ENCODE data around the gene CLMN. TPM values are rescaled to one million over a fixed set of nuclear protein-coding genes. Genes with fewer than 3 reads are reported as not detected.

Gene CLMN
- total RNA-seq, 1 experiment from 2014 or later, result 1.2 TPM

DNA sequence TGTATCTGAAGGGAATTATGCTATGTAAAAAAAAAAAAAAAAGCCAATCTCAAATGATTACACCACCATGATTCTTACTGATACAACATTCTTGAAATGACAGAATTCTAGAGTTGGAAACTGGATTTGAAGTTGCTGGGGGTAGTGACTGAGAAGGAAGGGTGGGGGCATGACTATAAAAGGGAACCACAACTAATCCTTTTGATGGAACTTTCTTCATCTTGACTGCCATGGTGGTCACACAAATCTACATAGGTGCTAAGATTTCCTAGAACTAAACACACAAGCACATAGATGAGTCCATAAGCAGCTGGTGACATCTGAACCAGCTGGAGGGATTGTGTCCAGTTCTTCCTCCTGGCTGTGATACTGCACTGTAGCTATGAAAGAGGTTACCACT is 51.4 kb downstream of the CLMN start:
- no peak overlapping the region for H3K4me3 ChIP-seq
- H3K36me3 ChIP-seq, result no peaks in the 10 kb centered on the region
- H3K27me3 ChIP-seq, result no peaks in the 10 kb centered on the region
- no peak for DNase-seq
- no peaks in the 10 kb centered on the region for H3K9me3 ChIP-seq

DNA sequence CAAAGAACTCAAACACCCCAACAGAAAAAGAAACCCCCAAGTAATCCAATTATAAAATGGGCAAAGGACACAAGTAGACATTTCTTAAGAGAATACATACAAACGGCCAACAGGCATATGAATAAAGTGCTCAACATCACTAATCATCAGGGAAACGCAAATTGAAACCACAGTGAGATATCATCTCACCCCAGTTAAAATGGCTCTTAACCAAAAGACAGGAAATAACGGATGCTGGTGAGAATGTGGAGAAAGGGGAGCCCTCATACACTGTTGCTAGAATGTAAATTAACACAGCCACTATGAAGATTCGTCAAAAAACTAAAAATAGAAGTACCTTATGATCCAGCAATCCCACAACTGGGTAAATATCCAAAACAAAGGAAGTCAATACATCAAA is 52.4 kb downstream of the CLMN start:
- H3K27me3 ChIP-seq, result no peaks in the 10 kb centered on the region
- H3K9me3 ChIP-seq, result no peaks in the 10 kb centered on the region
- no peaks in the 10 kb centered on the region for H3K36me3 ChIP-seq
- DNase-seq, result no peak
- H3K4me3 ChIP-seq, result no peak overlapping the region

DNA sequence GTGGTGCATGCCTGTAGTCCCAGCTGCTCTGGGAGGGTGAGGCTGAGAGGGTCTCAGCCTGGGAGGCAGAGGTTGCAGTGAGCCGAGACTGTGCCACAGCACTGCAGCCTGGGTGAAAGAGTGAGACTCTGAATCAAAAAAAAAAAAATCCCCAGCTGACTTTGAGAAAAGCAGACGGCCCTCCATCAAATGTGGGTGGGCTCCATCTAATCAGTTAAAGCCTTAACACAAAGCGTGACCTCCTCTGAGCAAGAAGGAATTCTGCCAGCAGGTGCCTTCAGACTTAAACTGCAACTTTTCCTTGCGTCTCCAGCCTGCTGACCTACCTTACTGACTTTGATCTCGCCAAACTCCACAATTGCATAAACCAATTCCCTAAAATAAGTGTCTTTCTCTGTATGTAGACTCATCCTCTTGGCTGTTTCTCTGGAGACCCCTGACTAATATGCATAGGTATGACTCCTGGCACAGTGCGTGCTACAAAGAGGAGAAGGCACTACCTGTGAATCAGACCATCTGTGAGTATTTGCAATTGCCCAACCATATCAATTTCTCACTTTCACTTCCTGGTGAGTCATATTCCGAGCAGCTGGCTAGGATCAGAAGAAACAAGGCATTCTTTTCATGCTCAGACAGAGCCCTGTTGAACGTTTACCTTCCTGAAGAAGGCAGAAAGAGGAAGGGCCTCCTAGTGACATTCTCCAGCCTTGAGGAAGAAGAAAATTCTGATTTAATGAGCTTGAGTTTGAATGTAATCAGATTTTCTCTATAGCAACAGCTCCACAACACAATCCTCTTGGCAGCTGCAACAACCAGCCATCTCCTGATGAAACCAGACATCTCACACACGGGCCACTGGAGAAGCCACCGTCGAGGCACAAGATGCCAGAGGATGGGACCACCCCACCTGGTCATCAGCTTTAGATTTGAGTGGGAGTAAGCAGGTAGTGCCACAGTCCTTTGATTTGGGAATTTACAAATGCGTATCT is 54.3 kb downstream of the CLMN start:
- peak; percentile 79 for DNase-seq
- Histone ChIP-seq H3K27me3 (no peaks in the 10 kb centered on the region), H3K9me3 (no peaks in the 10 kb centered on the region), H3K4me3 (no peak overlapping the region), H3K36me3 (no peaks in the 10 kb centered on the region)

DNA sequence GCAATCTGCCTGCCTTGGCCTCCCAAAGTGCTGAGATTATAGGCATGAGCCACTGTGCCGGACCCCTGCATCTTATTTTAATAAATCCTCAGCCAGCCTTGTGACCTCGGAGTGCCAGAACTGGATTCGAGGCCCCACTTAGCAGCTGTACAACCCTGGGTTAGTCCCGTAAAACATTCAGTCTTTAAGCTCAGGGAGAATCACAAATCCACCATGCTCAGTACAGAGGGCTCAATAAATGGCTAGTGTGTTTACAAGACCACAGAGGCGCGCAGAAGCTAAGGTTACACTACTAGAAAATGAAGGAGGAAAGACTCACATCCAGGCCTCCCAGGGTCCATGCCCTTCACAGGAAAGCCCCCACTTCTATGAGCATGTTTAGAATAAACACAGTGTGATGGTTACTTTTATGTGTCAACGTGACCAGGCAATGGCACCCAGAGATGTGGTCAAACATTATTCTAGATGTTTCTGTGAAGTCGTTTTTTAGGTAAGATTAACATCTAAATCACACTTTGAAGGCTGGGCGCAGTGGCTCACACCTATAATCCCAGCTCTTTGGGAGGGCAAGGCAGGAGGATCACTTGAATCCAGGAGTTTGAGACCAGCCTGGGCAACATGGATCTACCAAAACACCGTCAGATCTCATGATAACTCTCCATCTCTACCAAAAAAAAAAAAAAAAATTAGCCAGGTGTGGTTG is 55.3 kb downstream of the CLMN start:
- Histone ChIP-seq H3K27me3 (no peaks in the 10 kb centered on the region), H3K9me3 (no peaks in the 10 kb centered on the region), H3K4me3 (no peak overlapping the region), H3K36me3 (no peaks in the 10 kb centered on the region)
- no peak for DNase-seq

DNA sequence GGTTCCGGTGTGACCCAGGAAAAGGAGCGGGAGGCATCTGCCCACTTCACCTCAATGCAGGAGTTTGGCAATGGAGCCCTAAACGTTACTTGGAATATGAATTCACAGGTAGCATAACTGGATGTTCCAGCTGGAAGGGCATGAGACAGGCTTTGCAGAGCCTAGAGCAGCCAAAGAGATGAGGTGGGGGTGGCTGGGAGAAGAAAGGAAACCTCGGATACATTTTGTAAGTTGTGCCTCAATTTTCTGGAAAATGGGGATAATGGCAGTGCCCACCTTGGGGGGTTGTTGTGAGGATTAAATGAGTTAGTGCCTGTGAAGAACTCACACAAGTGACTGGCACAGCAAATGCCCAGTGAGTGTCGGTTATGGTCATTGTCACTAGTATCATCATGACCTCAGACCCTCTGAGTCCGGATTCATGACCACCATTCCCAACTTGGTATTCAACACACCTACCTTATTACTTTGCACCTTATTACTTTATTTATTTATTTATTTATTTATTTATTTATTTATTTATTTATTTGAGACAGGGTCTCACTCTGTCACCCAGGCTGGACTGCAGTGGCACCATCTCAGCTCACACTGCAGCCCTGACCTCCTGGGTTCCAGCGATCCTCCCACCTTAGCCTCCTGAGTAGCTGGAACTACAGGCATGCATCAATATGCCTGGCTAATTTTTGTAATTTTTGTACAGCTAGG is 56.0 kb downstream of the CLMN start:
- no peaks in the 10 kb centered on the region for H3K36me3 ChIP-seq
- no peaks in the 10 kb centered on the region for H3K9me3 ChIP-seq
- no peaks in the 10 kb centered on the region for H3K27me3 ChIP-seq
- DNase-seq, result no peak
- H3K4me3 ChIP-seq, result no peak overlapping the region

DNA sequence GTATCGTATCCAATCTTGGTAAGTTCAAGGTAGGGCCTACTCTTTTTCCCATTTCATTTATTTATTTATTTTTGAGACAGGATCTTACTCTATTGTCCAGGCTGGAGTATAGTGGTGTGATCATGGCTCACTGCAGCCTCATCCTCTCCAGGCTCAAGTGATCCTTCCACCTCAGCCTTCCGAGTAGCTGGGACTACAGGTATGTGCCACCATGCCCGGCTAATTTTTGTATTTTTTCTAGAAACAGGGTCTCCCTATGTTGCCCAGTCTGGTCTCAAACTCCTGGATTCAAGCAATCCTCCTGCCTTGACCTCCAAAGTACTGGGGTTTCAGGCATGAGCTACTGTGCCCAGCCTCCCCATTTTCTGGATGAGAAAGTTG is 57.2 kb downstream of the CLMN start:
- Histone ChIP-seq H3K9me3 (no peaks in the 10 kb centered on the region), H3K27me3 (no peaks in the 10 kb centered on the region), H3K4me3 (no peak overlapping the region), H3K36me3 (no peaks in the 10 kb centered on the region)
- no peak for DNase-seq

DNA sequence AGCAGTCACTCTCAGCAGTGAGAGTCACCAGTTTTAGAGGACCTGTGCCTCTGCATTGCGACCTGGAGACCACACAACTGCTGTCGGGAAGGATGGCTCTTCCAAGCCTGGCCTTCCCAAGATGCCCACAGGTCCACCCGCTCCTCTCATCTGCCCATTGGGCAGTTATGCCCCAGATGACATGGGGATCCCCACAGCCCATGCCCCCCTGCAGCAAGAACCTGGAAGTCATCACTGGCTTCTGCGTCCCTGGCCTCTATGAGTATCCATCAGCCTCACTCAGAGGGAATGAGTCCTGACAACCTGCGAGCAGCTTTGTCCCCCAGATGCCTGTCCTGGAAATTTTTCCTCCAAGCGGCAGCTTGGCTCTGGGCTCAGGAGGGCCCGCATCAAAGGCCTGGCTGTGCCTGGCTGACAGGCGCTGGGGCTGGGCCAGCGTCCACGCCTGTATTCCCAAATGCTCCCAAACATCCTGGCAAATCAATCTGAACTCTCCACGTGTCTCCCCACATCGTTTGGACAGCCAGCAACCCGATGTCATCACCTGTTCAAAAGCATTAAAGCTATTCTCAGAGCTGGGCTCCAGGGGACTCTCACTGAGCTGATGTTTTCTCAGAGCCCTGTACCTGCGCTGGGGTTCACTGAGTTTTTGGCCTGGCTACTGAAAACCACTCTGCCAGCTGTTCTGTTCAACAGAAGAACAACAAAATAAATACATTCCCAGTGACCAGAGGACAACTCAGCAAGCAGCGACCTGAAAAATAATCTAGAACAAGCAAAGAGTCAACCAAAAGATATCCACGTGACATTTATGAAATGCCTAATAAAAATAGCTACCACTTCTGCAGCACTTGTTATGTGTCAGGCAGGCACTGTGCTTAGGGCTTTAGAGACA is 57.8 kb downstream of the CLMN start:
- Histone ChIP-seq H3K9me3 (no peaks in the 10 kb centered on the region), H3K36me3 (no peaks in the 10 kb centered on the region), H3K27me3 (no peaks in the 10 kb centered on the region), H3K4me3 (no peak overlapping the region)
- no peak for DNase-seq

DNA sequence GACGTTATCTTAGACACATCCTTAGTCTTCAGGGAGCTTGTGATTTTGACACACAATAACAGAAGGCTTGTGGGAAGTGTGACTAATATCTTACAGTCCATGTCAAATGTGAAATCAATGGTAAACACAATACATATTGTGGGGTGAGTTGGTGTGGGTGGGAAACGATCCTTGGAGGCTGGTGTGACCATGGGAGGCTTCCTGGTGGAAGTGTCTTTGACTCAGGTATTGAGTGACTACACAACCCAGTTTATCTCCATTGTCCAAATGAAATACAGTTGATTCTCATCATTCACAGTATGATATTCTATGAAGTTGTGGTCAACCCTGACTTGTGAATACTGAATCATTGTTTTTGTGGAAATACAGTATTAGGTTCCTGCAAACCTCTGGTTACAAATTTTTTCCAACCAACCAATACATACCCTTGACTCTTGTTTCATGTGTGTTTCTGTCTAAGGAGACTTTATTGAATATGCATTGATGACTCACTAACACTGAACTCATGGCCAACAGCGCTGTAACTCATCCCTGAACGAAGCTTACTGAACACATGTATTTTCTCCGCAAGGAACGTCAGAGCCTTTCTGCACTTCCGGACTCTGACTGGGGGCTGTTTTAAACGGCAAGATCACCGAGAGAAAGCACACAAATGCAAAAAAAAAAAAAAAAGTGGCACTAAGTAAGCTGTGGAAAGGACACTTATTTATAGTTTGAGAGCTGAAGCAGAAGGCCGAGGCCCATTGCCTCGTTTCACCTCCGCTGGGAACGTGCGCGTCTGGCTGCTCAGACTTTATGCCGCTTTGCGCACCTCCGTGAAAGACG is 59.0 kb downstream of the CLMN start:
- H3K9me3 ChIP-seq, result no peaks in the 10 kb centered on the region
- no peaks in the 10 kb centered on the region for H3K27me3 ChIP-seq
- no peak overlapping the region for H3K4me3 ChIP-seq
- peak; percentile 12 for DNase-seq
- no peaks in the 10 kb centered on the region for H3K36me3 ChIP-seq

DNA sequence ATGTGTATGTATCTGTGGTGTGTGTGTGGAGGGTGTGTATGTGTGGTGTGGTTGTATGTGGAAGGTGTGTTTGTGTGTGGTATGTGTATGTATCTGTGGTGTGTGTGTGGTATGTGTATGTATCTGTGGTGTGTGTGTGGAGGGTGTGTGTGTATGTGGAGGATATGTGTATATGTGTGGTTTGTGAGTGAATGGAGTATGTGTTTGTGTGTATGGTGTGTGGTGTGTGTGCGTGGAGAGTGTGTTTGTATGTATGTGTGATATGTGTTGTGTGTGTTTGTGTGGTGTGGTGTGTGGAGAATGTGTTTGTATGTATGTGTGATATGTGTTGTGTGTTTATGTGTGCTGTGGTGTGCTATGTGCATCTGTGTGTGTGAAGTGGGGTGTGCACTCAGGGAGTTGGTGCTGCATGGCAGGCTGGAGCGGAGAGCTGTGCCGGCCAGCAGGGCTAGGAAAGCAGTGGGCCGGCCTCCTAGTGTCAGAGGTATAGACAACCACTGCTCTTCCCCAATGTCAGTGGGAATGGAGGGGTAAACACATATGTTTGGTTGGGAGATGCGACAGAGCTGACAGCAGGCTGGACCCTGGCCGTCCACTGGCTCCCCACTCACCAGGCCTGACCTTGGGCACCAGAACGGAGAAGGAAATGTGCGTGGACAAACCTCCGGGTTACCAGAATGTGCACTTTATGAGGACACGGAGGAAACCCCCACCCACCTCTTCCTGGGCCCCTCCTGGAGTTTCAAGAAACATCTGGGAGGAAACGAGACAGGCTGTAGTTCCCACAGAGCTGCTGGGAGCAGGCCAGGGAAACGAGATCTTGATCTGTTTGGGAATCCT is 60.7 kb downstream of the CLMN start:
- H3K36me3 ChIP-seq, result no peaks in the 10 kb centered on the region
- H3K9me3 ChIP-seq, result no peaks in the 10 kb centered on the region
- DNase-seq, result no peak
- no peaks in the 10 kb centered on the region for H3K27me3 ChIP-seq
- no peak overlapping the region for H3K4me3 ChIP-seq

DNA sequence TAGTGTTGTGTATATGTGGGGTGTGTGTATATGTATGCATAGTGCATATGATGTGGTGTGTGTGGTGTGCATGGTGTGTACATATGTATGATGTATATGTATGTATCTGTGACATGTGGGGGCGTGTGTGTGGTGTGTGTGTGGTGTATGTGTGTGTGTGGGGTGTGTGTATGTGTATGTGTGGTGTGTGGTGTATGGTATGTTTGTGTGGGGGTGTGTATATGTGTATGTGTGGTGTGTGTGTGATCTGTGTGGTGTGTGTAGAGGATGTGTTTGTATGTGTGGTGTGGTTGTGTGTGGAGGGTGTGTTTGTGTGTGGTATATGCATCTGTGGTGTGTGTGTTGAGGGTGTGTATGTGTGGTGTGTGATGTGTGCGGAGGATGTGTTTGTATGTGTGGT is 61.6 kb downstream of the CLMN start:
- H3K9me3 ChIP-seq, result no peaks in the 10 kb centered on the region
- no peak for DNase-seq
- no peaks in the 10 kb centered on the region for H3K36me3 ChIP-seq
- H3K4me3 ChIP-seq, result no peak overlapping the region
- no peaks in the 10 kb centered on the region for H3K27me3 ChIP-seq

DNA sequence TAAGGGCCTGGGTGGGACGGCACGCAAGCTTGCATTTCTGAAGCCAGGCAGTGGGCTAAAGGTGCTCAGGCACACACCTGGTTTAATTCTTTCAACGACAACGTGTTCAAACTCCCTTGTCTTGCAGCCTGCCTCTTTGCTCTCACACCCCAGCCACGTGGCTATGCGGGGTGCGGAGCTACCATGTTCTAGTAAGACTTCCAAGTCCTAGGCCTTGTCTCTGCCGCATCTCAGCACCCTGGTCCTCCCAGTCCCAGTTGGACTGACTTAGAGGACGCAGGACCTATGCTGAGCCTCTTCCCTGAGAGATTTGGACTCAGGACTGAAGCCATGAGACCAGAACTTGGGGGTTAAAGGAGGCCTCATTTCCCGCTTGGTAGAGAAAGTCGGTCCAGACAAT is 62.2 kb downstream of the CLMN start:
- H3K4me3 ChIP-seq, result no peak overlapping the region
- H3K9me3 ChIP-seq, result no peaks in the 10 kb centered on the region
- H3K27me3 ChIP-seq, result no peaks in the 10 kb centered on the region
- no peaks in the 10 kb centered on the region for H3K36me3 ChIP-seq
- no peak for DNase-seq

DNA sequence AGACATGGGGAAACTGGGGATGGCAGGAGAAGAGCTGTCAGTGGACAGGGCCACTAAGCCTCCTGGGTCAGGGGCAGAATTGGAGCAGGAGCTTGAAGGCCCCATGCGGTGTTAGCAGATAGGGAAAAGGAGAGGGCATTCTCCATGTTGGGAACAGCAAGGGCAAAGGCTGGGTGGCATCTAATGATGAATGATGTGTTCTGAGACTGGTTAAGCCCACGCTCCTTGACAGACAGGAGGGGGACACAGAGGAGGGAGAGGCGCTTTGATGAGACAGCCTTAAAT is 63.0 kb downstream of the CLMN start:
- H3K4me3 ChIP-seq, result no peak overlapping the region
- no peaks in the 10 kb centered on the region for H3K36me3 ChIP-seq
- DNase-seq, result no peak
- no peaks in the 10 kb centered on the region for H3K9me3 ChIP-seq
- H3K27me3 ChIP-seq, result no peaks in the 10 kb centered on the region

DNA sequence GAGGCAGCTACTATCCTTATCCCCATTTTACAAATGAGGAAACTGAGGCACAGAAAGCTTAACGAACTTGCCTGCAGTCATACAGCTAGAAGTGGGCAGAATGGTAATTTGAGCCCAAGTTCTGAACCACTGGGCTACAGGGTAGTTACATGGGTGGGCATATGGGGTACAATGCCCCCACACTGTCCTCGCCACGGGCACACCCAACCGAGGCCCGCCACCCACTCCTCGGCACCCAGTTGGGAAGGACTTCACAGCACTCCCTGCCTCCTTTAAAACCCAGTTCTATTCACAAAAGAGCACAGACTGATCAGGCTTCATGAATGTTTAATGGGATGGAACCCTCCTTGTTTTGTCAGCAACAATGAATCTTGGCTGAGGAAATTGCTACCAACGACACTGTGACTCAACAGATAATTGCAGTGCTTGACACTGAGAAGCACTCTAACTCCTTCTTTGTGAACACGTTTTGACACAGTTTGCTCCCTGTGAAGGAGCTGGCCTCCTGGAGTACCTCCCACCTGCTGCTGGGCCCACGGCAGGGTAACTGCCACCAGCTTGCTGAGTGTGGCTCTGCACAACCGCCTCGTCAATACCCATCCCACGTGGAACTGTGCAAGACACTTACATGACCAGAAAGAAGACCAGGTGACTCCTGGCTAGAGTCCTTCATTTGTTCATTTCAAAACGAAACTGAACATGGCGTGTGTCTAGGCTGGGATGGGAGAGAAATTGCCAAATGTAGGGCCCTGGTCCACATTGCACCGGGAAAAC is 63.5 kb downstream of the CLMN start:
- H3K27me3 ChIP-seq, result no peaks in the 10 kb centered on the region
- no peak overlapping the region for H3K4me3 ChIP-seq
- H3K36me3 ChIP-seq, result no peaks in the 10 kb centered on the region
- no peaks in the 10 kb centered on the region for H3K9me3 ChIP-seq
- DNase-seq, result no peak

DNA sequence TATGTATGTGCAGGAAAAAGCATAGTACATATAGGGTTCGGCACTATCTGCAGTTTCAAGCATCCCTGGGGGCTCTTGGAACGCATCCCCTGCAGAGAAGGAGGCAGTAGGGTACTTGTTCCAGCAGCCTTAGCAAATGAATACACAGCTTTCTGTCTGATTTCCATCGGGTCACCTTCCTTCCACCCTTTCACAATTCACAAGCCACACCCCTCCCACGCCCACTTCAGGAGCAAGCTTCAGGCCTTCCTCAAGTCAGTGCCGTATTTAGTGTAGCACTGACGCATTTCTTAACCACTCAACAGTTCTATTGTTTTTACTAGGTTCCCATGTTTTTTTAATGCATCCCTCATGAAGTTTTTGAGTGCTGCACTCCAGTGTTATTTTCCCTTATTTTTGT is 64.2 kb downstream of the CLMN start:
- H3K36me3 ChIP-seq, result no peaks in the 10 kb centered on the region
- no peaks in the 10 kb centered on the region for H3K9me3 ChIP-seq
- DNase-seq, result no peak
- no peak overlapping the region for H3K4me3 ChIP-seq
- H3K27me3 ChIP-seq, result no peaks in the 10 kb centered on the region
